ENCODE measurements around the gene UBAP2. TPM values are rescaled to one million over a fixed set of nuclear protein-coding genes. Genes with fewer than 3 reads are reported as not detected.
"Not testable (repeated sequence)": the region's sequence is repeated elsewhere in the genome, so short reads cannot be mapped to it uniquely, and the experiment has no call there.

Gene UBAP2
- polyA plus RNA-seq, 1 donor = 72.9 TPM

DNA sequence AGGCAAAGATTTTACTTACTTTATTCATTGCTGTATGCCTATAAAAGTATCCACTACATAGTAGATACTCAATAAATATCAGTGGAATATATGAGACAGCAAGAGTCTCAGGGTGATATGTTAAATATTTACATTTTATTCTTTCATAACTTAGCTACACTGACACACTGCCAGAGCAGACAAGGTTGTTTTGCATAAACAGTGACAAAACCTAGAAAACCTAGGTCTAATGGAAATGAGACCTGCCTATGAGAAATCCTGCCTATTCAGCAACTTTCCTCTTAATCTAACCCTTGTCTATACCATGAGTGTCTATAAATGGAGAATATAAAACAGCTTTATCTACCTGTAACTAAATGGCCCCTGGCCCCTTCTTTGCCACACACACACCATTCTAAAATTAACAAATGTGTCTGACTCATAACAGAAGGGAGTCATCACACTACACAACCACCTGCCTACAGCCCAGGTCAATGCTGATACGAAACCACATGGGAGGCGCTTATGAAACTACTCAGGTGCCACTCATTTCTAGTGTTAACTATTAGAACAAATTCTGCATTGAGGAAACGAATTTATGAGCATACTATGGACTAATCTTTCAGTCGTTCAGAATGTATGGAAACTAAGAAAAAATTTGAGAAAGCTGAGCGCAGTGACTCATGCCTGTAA is 60.3 kb downstream of the UBAP2 start:
- DNase-seq (ENCODE audit: low read depth) = no peak

DNA sequence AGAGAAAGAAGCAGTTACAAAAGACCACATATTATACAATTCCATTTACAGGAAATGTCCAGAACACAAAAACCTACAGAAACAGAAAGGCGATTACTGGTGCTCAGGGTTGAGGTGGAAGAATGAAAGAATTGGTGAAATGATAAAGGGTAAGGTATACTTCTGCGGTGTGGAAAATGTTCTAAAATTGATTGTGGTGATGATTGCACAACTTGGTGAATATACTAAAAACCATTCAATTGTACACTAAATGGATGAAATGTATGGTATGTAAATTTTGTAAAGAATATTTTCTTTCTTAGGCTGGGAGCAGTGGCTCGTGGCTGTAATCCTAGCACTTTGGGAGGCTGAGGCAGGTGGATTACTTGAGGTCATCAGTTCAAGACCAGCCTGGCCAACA is 72.3 kb downstream of the UBAP2 start:
- DNase-seq (ENCODE audit: low read depth) = no peak

DNA sequence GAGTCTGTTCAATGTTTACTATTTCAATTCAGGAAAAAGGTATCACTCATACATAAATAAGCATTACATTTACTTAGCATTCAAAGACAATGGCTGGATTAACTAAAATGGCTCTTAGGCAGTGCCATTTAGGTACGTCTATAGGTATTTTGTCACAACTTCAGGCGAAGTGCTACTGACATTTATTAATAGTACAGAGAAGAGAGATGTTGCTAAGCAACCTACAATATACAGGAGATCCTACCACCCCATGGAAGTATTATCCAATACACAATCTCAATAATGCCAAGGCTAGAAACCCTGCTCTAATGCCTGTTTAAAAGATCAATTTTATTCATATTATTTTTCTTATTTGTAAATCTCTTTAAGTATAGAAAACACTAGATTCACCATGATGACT is 76.0 kb downstream of the UBAP2 start:
- no peak for DNase-seq (ENCODE audit: low read depth)

DNA sequence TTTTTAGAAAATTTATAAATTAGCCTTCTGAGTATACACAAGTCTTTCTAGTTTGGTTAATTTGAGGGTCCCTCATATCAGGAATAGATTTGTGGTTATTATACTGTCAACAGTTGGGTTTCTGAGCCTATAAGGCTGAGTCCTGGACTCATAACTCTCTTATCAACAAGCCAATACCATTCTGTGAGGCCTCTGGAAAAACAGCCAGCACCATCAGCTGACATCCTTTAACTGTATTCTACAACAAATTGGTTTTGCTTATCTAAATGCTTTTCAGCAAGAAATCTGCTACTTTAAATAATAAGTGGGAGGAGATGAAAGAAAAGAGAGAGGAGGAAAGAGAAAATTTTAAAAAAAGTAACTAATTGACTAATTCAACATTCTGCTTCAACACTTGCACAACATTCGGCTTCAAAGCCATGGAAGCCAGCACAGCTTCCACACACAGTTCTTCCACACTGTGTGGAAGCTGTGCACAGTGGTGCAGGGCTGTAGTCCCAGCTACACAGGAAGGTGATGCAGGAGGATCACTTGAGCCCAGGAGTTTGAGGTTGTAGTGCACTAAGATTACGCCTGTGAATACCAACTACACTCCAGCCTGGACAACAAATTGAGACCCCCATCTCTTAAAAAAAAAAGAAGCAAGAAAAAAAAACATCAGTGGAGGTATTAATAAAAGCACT is 84.5 kb downstream of the UBAP2 start:
- DNase-seq (ENCODE audit: low read depth) = no peak

DNA sequence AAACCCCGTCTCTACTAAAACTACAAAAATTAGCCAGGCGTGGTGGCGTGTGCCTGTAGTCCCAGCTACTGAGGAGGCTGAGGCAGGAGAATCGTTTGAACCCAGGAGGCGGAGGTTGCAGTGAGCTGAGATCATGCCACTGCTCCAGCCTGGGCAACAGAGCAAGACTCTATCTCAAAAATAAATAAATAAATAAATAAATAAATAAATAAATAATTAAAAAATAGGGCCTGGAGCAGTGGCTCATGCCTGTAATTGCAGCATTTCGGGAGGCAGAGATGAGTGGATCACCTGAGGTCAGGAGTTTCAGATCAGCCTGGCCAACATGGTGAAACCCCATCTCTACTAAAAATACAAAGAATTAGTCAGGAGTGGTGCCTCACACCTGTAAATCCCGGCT is 86.2 kb downstream of the UBAP2 start:
- not testable (repeated sequence) for DNase-seq (ENCODE audit: low read depth)

DNA sequence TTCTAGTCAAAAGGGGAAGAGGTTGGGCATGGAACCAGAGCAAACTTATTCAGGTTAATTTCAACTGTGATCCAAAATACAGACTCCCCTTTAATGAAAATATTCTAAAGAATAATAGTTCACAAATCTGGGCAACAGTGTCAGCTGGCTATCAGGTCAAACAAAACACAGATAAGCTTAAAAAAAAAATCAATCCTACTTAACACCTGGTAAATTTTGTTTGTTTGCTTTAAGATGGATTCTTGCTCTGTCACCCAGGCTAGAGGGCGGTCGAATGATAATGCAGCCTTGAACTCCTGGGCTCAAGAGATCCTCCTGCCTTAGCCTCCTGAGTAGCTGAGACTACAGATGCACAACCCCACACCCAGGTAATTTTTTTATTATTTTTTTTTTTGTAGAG is 89.0 kb downstream of the UBAP2 start:
- no peak for DNase-seq (ENCODE audit: low read depth)

DNA sequence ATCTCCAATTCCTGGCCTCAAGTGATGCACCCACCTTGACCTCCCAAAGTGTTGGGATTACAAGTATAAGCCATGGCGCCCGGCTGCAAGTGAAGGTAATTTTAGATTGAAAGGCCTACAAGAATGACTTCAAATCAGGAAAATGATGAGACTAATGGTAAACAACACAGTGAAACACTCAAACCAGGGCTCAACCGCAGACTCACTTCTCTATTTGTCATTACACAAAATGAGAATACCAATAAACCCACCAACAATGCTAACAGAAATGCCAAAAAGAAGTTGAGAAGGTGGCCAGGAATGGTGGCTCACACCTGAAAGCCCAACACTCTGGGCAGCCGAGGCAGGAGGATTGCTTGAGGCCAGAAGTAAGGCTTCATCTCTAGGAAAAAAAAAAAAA is 92.1 kb downstream of the UBAP2 start:
- no peak for DNase-seq (ENCODE audit: low read depth)

DNA sequence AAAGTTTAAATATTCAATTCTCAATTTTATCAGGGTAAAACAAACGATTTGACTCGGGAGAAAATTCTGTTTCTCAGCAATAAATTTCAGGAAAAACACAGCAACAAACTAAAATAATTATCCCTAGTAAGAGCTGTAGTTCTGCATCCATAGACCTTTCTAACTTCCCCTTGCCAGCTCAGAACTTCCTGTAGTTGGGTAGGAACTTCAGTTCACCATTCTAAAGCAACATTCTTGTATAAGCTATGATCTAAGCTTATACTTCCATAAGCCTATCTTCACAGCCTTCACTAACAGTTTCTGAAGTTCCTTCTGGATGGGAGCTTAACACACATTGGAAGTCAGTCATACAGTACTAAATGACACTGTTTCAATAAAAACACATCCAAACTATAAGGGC is 96.6 kb downstream of the UBAP2 start:
- DNase-seq (ENCODE audit: low read depth) = no peak

DNA sequence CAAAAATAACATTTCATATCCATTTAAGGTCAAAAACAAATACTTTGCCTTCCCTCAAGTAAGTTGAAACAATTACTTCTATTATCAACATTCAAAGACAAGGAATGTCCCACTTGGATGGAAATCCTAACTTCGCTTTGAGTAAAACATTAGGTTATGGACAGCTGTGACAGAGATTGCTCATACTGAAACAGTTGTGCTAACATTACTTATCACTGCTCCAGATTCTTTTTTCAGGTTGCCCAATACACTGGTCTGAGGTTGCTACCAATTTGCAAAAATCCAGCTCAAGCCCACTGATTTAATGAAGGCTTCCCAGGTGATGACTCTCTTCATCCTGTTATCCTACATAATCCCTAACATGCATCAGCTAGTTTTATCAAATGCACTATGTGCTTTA is 98.3 kb downstream of the UBAP2 start:
- DNase-seq (ENCODE audit: low read depth) = no peak

DNA sequence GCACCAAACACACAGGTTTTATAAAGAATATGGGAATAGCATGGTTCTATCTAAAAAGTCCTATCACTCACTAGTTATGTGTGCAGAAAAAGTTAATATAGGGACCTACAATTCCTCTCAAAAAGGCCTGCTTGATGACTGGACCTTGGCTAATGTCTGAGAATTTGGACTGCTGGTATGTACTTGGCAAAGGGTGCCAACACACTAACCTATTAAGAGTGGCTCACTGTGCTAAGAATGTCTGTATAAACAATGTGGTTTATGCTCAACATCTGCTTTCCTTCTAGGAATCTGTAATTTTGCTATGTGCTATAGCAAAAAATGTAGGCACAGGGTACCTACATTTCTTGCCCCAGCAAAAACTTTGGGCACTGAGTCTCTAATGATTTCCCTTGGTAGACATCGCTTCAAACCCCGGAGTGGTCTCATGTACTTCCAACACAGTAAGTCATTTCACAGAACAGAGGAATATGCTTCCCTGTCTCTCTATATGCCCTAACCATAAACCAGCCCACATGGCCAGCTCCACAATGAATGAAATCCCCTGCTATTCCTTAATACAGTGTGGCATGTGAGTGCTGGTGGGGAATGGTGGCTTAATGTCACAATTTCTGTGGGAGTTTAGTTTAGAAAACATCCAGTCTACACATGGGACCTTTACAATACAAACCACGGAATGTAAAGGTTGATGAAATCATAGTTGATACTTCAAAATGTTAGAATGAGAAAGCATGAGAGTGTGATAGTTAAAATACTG is 101.7 kb downstream of the UBAP2 start:
- DNase-seq (ENCODE audit: low read depth) = no peak

DNA sequence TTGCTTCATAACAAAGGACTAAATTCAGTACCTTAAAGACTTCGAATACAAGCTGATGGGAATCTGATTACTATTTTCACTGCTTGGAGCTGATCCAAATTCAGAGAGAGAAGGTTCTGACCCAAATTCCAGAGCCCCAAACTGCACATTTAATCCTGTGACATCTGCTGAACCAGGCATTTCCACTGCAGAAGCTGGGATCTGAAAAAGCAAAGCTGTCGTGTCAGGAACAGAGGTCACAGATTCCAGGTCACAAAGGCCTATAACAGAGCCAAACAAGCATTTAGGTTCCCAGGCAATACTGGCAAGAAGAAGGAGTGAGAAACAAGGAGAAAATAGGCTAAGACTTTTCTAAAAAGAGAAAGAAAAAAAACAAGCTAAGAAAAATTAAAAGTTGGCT is 105.3 kb downstream of the UBAP2 start:
- DNase-seq (ENCODE audit: low read depth) = no peak

DNA sequence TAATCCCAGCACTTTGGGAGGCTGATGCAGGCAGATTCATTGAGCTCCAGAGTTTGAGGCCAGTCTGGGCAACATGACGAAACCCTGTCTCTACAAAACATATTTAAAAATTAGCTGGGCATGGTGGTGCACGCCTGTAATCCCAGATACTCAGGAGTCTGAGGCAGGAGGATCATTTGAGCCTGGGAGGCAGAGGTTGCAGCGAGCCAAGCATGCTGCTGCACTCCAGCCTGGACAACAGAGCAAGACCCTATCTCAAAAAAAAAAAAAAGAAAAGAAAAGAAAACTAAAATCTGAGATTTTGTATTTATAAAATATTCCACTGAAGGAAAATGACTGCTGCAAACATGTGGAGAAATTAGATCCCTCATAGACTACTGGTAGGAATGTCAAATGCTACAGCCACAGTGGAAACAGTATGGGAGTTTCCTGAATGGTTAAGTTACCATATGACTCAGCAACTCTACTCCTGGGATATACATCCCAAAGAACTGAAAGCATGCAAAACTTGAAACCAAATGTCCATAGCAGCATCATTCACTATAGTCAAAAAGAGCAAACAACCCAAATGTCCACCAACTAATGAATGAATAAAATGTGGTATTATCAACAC is 106.1 kb downstream of the UBAP2 start:
- no peak for DNase-seq (ENCODE audit: low read depth)

DNA sequence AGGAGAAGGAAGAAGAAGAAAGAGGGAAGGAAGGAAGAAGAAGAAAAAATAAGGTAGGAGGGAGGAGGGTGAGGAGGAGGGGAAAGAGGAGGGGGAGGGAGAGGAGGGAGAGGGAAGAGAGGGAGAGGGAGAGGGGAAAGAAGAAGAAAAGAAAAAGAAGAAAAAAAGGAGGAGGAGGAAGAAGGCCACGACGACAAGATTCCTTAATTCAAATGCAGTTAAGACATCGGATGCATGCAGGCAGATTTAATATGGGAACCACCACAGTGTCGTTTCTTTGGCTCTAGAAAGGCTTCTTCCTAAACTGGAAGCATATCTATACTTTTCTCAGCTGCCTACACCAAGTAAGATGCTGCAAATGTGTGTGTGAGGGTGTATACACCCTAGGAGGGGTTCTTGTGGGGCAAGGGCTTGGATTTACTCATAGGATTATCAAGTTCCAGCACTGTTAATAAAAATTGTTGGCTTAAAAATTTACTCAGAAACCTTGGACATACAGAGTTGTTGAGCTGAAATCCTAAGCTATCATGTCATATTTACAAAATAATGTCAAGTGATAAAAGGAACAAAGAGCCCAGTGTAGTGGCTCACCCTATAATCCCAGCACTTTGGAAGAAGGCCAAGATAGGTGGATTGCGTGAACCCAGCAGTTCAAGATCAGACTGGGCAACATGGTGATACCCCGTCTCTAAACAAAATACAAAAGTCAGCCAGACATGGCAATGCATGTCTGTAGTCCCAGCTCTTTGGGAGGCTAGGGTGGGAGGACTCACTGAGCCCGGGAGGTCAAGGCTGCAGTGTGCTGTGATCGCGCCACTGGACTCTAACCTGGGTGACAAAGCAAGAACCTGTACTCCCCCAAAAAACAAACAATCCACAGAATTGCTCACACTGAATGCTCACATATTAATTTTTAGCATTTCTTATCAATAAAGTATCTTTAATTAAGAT is 108.5 kb downstream of the UBAP2 start:
- no peak for DNase-seq (ENCODE audit: low read depth)

DNA sequence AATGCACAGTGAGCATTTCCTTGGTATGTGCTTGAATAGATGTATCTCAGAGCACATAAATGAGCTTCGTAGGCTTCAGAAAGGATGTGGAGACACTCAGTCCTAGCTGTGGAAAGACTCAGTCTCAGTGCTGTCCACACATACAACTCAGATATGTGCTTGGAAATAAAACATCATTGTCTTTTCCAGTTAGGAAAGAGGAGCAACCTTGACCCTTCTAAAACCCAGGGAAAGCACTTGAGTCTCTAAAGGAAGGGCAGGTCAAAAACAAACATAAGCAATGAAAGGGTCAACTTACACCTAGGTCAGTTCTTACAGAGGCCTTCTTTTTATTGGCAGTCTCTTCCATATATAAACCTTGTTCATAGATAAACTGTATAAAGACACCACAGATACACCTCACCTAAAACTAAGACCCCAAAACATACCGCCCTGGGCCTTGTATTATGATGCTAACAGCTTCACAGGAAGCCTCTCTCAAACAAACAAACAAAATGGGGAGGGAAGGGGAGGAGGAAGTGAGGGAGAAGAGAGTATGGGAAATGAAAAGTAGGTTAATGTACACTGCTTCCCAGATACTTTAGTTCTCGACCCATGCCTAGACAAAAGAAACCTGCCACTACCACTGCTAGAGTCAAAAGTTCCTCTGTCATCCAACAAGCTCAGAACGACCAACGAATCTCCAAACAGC is 114.4 kb downstream of the UBAP2 start:
- no peak for DNase-seq (ENCODE audit: low read depth)

DNA sequence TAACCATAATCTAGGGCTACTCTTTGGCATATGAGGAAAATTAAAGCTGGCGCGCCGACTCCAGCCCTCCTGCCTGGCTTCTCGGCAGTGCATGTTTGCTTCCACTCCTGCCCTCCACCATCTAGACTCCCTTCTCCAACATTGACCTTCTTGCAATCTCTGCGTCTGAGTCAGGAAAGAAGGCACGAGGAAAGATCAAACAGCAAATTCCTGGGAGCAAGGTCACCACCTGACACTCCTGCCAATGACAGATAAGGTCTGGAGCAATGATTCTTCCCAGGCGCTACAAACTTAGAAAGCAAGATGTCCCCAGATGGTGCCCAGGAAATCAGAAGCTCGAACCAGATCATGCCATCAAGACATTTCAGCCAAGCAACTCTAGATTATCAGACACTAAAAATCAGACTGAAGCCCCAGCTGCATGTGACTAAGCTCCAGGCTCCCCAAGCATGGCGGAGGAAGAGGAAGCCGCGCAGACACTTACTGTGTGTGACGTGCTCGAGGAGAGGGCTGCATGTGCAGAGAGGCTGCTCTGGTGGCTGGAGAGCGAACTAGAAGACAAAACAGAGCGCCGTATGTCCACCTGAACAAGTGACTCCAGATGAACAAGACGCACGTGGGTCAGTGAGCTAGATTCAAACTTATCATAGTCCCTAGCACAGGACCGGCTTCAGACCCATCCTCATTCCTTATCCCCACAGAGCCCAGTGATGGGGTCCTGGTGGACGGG is 116.4 kb downstream of the UBAP2 start:
- no peak for DNase-seq (ENCODE audit: low read depth)

DNA sequence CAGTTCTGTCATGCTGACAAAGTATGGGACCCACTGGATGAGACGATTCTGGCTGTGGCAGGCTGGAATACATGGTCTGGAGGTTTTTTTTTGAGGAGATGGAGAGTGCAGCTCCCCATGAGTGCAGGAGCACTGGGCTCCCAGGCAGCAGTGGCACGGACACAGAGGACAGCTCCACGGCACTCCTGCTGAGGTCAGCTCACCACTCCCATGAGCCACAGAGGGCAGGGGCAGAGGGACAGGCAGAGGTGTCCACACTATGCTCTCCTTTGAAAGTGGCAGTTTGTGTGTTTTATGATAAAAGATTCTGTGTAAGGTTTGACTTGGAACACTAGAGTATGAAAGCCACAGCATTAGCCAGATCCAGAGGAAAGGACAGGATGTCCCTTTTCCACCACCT is 117.4 kb downstream of the UBAP2 start:
- DNase-seq (ENCODE audit: low read depth) = no peak

DNA sequence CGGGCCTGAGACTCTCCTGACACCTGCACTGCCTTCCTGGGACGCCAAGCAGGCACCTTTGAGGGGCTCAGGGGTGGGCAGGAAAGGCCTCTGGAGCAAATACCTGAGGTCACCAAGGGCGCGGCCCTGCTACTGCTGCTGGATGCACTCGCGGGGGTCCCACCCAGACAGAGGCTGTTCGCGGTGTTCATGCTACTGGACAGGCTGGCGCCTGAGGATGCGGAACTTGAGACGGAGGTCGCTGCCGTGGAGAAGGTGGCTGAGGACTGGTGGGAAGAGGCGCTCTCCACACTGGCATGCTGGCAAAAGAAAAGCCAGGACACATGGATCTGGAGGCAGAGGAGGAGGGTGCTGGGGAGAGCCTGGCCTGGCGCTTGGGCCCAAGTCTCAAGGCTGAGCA is 121.0 kb downstream of the UBAP2 start:
- DNase-seq (ENCODE audit: low read depth) = no peak

DNA sequence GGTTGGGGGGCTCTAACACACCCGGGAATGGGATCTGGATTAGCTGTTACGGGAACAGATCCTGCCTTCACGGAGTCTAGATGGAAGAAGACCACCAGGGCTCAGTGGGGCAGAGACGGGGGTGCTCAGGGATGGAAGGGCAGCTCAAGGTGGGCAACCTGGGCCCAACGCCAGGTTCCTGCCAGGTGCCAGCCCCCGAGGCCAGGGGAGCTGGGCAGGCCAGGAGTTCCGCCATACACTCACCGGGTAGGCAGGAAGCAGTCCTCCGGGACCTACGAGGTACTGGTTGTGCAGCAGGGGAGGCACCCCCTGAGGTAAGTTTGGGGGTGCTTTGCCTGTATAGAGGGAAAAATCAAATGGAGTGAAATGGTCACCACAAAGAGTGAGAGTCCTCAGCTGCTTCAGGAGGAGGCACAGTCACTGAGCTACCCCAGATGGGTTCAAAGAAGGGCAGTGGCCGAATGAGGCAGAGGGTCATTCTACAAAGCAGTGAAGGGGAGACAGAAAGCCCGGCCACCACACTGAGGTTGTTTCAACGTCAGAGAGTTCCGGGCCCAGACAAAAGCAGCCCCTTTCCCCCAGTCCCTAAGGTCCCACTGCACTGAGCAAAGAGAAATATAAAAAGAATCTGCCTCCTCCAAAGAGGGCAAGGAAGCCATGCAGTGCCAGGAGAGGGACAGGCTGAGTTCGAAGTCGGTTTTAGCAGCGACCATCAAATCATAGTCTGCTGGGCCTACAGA is 121.8 kb downstream of the UBAP2 start:
- no peak for DNase-seq (ENCODE audit: low read depth)

Data from forelimb muscle (tissue), 1 donor.